HFFc6 (cell line): ENCODE measurements around the gene DSG3. TPM values are rescaled to one million over a fixed set of nuclear protein-coding genes. Genes with fewer than 3 reads are reported as not detected.

ENCODE experiments used
- DNase-seq: peaks from one replicate; pipeline ENCODE4 v3.0.0-alpha.2; 2018
- H3K27ac Mint-ChIP-seq: 2 replicates; pipeline ENCODE4 v1.8.0; 2020; ENCODE audit warnings: mild to moderate bottlenecking, mixed read lengths
- H3K27me3 Mint-ChIP-seq: 2 replicates; pipeline ENCODE4 v1.8.0; 2021; ENCODE audit warnings: mild to moderate bottlenecking, moderate library complexity, mixed read lengths; ENCODE audit not compliant: insufficient read depth
- H3K36me3 Mint-ChIP-seq: 2 replicates; pipeline ENCODE4 v1.8.0; 2021; ENCODE audit warnings: low read depth, mixed read lengths
- H3K4me1 Mint-ChIP-seq: 2 replicates; pipeline ENCODE4 v1.8.0; 2020; ENCODE audit warnings: low read depth, mixed read lengths
- H3K4me3 Mint-ChIP-seq: 2 replicates; pipeline ENCODE4 v1.8.0; 2020; ENCODE audit warnings: mild to moderate bottlenecking, moderate library complexity, mixed read lengths
- H3K9me3 Mint-ChIP-seq: 2 replicates; pipeline ENCODE4 v1.8.0; 2020; ENCODE audit warnings: mild to moderate bottlenecking, mixed read lengths
- CTCF ChIP-seq: fragments of 200-600 bp; sonication (generic); IDR thresholded peaks from 2 replicates; pipeline ENCODE4 v1.5.0; 2021; ENCODE audit warnings: antibody characterized with exemption, mild to moderate bottlenecking
- long read RNA-seq: library from polyadenylated mRNA; unstranded; transcript quantifications from one replicate; pipeline ENCODE4 v2.0.0, GENCODE V29; 2019
- total RNA-seq, 6 experiments: library from RNA; stranded (reverse); fragmentation: NEBNext Ultra II Directional; extraction: Animal tissue kit (Norgen Biotek cat#: 25700); gene quantifications; 2 replicates in 1 of 6; 3 replicates in 5 of 6; pipeline ENCODE4 v1.2.3, GENCODE V29; 2021

DSG3 gene
- not detected for total RNA-seq
- long read RNA-seq: 0 reads

DNA sequence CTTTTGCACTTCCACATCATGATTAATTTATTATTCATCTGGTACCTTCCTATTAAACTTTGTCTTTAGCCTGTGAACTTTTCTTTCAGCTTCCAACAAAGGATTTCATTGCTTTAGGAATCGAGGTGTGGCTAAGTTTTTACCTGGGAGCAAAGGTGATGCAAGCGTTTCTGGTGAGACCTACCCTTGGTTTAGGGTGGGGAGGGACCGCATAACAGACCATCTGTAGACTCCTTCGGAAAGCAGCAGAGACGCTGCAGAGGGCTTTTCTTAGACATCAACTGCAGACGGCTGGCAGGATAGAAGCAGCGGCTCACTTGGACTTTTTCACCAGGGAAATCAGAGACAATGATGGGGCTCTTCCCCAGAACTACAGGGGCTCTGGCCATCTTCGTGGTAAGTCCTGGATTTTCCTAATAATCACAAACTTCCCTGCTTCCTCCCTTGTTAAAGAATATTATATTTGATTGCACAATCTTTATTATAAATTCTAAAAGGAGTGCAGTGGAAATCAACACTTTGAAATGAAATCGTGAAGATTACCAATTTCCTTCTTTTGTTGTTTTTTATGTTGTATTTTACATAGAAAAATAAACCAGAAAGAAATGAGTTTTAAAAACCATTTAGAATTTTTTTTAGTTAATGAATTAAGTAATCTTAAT, at the start of gene DSG3:
Gene DSG3, plus strand, starts transcription at position 212 of the 662 bp plus-strand sequence. Its CDS starts 137 bp downstream, at position 349.
- no peak for DNase-seq
- TF ChIP-seq CTCF: no peak
- Mint-ChIP-seq H3K9me3 (peaks cover 15% of the 10 kb centered on the region), H3K4me3 (no peak within 1 kb of the TSS), H3K27me3 (no peaks in the 10 kb centered on the region; the same call in 1 of the 2 replicates), H3K27ac (no peak within 1 kb of the TSS), H3K4me1 (no peaks in the 10 kb centered on the region), H3K36me3 (no peaks in the 10 kb centered on the region)

GRCh38 chr18:31398191-31398590, 49.4 kb upstream of the DSG3 start:
- TF ChIP-seq CTCF: no peak
- no peak for DNase-seq
- Mint-ChIP-seq H3K36me3 (no peaks in the 10 kb centered on the region), H3K27ac (no peak overlapping the region), H3K9me3 (peaks cover 34% of the 10 kb centered on the region), H3K4me3 (no peak overlapping the region), H3K4me1 (no peaks in the 10 kb centered on the region), H3K27me3 (no peaks in the 10 kb centered on the region)

DNA sequence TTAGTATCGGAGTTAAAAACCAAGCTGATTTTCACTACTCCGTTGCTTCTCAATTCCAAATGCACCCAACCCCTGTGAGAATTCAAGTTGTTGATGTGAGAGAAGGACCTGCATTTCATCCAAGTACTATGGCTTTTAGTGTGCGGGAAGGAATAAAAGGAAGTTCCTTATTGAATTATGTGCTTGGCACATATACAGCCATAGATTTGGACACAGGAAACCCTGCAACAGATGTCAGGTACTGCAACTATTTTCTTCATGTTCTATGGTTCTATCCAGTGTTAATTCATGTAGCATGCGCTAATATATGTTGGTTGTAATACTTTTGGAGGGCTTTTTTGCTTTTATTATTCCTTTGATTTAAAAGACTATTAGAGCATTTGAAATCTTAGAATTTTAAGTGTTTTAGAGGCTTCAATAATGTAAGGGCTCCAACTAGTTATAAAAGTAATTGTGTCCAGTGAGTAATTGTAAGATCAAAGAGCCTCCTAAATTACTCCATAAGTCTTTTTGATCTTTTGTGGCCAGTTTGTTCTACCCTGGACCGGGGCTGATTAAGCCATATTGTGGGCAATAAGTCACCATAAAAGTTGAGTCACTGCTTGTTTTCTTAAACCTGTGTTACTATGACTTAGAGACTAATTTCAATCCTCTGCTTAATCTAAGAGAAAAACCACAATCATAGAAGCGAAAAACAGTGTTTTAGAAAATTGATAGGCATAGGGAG, 48.1 kb upstream of the DSG3 start:
- Mint-ChIP-seq H3K27ac (no peak overlapping the region), H3K4me3 (no peak overlapping the region), H3K27me3 (no peaks in the 10 kb centered on the region), H3K9me3 (peaks cover 35% of the 10 kb centered on the region), H3K4me1 (no peaks in the 10 kb centered on the region), H3K36me3 (no peaks in the 10 kb centered on the region)
- no peak for TF ChIP-seq CTCF
- no peak for DNase-seq

DNA sequence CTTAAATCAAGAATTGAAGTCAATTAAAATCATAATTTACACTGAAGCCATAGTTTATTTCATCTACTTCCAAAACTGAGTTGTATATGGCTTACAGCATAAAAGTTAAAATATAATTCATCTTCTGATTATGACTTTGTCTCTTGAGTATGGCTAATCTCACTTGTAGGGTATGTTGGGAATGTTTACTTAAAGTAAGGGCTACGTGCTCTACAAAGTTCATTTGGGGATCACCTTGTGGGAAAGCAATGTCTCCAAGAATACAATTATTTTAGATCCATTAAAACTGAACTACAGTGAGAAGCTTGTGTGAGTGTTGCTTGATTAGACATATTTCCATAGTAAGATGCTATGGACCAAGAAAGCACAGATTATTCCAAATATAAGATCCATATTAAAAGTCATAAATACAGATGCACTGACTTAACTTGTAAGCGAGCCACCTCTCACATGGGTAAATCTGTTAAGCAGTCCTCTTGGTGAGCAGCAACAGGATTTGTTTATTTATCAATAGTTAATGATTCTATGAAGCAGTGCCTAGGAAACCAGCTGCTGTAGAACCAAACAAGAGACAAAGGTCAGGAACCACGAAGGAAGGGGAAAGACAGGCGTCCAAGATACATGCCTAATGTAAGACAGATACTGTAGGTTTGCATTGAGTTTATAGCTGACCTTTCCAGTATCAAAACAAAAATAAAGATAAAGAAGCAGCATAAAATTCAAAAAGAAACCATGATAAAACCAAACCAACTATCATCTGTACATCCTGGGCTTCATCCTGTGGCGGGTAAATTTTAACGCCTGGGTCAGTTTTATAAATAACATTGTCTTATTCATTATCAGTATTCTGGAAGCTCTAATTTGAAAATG, 46.1 kb upstream of the DSG3 start:
- H3K9me3 Mint-ChIP-seq: peaks cover 27% of the 10 kb centered on the region
- H3K4me3 Mint-ChIP-seq: no peak overlapping the region
- no peak overlapping the region for H3K27ac Mint-ChIP-seq
- no peak for DNase-seq
- H3K36me3 Mint-ChIP-seq: no peaks in the 10 kb centered on the region
- no peak for TF ChIP-seq CTCF
- no peaks in the 10 kb centered on the region for H3K27me3 Mint-ChIP-seq
- H3K4me1 Mint-ChIP-seq: no peaks in the 10 kb centered on the region

DNA sequence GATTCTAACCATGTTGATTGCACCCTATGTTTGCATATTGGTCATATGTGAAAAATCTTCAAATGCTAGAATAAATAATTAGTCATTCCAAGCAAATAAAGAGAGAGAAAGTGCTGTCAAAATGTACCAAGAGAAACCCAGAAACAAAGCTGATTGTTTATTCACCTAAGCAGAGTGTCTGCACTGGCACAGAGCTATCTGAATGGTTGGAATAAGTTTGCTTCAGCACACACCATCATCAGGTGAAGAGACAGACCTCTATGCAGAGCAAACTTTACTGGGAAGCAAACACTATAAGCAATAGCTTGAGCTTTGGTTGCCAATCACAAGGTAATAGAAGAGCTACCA, 45.5 kb upstream of the DSG3 start:
- Mint-ChIP-seq H3K4me1 (no peaks in the 10 kb centered on the region), H3K27ac (no peak overlapping the region), H3K27me3 (no peaks in the 10 kb centered on the region; the same call in 1 of the 2 replicates), H3K9me3 (peaks cover 21% of the 10 kb centered on the region), H3K4me3 (no peak overlapping the region), H3K36me3 (peaks cover 2% of the 10 kb centered on the region; the same call in 1 of the 2 replicates)
- no peak for DNase-seq
- no peak for TF ChIP-seq CTCF
